Measurements from ENCODE around the gene CBX2.

CBX2 gene

DNA sequence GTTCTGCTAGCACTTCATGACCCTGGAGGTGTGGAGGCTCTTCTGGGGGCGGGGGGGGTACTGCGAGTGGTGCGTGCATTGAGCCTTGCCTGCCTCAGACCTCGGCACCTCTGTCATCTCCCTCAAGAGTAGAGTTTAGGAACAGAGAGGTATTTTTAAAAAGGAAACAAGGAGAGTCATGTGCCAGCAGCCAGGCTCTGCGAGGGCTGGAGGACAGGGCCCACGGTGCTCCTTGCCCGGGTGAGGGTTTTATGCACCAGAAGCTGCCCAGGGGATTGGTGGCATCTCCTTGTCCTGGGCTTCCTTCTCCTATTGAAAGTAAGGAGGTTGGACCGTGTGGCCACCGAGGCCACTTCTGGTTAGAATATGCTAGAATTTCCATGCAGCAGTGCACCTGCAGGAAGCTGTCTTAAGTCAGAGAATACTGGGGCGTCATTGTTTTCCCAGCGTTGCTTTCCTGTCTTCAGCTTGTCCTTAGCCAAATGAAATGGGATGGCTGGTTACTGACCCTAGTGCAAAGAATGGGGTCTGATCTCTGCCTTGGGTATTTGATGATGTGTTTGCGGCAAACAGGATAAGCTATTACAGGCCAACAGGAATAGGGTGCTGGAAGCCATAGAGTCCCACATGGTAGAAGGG, 3.2 kb downstream of the CBX2 start:
- no peak for ATAC-seq
- TF ChIP-seq, protein P1, sequence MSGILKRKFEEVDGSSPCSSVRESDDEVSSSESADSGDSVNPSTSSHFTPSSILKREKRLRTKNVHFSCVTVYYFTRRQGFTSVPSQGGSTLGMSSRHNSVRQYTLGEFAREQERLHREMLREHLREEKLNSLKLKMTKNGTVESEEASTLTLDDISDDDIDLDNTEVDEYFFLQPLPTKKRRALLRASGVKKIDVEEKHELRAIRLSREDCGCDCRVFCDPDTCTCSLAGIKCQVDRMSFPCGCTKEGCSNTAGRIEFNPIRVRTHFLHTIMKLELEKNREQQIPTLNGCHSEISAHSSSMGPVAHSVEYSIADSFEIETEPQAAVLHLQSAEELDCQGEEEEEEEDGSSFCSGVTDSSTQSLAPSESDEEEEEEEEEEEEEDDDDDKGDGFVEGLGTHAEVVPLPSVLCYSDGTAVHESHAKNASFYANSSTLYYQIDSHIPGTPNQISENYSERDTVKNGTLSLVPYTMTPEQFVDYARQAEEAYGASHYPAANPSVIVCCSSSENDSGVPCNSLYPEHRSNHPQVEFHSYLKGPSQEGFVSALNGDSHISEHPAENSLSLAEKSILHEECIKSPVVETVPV (CRISPR knock-in tag; IDR thresholded peaks at IDR 0.05): no peak
- no peak for TF ChIP-seq PPARA (CRISPR knock-in tag; IDR thresholded peaks at IDR 0.05; ENCODE audit: borderline replicate concordance)
- TF ChIP-seq ZNF565 (CRISPR knock-in tag; conservative IDR thresholded peaks at IDR 0.05; ENCODE audit: low read depth): no peak
- TF ChIP-seq ZNF8 (CRISPR knock-in tag; IDR thresholded peaks at IDR 0.05): no peak
- no peak for TF ChIP-seq OSR1 (CRISPR knock-in tag; IDR thresholded peaks at IDR 0.05)
- TF ChIP-seq ZFP30 (CRISPR knock-in tag; IDR thresholded peaks at IDR 0.05): no peak
- no peak for TF ChIP-seq TCF4 (CRISPR knock-in tag; IDR thresholded peaks at IDR 0.05; ENCODE audit: borderline replicate concordance)
- TF ChIP-seq ZFP3 (CRISPR knock-in tag; IDR thresholded peaks at IDR 0.05): no peak
- no peak for TF ChIP-seq ESRRG (CRISPR knock-in tag; IDR thresholded peaks at IDR 0.05)

DNA sequence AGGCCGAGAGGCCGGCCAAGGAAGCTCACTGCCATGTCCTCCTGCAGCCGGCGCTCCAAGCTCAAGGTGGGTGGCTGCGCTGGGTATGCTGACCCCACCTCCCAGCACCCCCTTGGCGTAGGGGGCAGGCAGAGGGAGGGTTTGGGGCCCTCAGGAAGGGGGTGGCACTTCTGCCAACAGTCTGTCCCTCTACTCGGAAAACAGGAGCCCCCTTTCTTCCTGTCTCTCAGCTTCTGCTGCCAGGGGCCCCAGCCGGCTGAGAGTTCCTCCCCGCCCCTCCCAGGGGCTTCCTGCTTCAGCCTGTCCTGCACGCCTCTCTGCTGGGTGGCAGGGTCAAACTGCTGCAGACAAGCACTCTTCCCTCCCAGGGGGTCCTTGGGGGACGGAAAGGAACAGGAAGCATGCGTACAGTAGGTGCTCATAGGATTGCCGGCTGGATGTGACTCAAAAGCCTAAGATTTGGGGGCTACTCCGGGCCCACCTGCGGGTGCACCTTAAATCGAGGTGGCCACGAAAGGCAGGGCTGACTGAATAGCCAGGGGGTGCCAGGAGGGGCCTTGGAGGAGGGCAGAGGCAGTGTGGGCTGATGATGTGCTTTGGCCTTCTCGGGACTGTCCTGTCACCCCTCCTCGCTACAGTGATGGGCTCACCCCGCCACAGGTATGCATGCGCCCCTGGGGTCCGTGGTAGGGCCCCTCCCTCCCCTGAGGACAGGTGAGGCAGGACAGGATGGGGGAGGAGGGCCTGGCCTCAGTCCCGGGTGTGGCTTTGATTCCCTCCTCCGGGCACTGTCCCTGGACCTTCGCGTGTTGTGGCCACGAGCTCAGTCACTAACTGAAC, 4.0 kb downstream of the CBX2 start:
- TF ChIP-seq ZNF70 (CRISPR knock-in tag; IDR thresholded peaks at IDR 0.05) (no peak), ISL1 (CRISPR knock-in tag; IDR thresholded peaks at IDR 0.05) (no peak), TCF4 (CRISPR knock-in tag; IDR thresholded peaks at IDR 0.05; ENCODE audit: borderline replicate concordance) (no peak), ZFP30 (CRISPR knock-in tag; IDR thresholded peaks at IDR 0.05) (no peak), BACH2 (CRISPR knock-in tag; IDR thresholded peaks at IDR 0.05; ENCODE audit: borderline replicate concordance) (no peak), PPARA (CRISPR knock-in tag; IDR thresholded peaks at IDR 0.05; ENCODE audit: borderline replicate concordance) (no peak), GLIS3 (CRISPR knock-in tag; IDR thresholded peaks at IDR 0.05) (no peak), SNAI2 (CRISPR knock-in tag; IDR thresholded peaks at IDR 0.05) (no peak), ARNTL (CRISPR knock-in tag; IDR thresholded peaks at IDR 0.05; ENCODE audit: borderline replicate concordance, low read depth) (no peak), ESRRG (CRISPR knock-in tag; IDR thresholded peaks at IDR 0.05) (no peak), ZNF565 (CRISPR knock-in tag; conservative IDR thresholded peaks at IDR 0.05; ENCODE audit: low read depth) (no peak), OSR1 (CRISPR knock-in tag; IDR thresholded peaks at IDR 0.05) (no peak), CSDC2 (CRISPR knock-in tag; IDR thresholded peaks at IDR 0.05) (no peak), ZC3H10 (CRISPR knock-in tag; IDR thresholded peaks at IDR 0.05) (no peak)
- TF ChIP-seq, protein P2, sequence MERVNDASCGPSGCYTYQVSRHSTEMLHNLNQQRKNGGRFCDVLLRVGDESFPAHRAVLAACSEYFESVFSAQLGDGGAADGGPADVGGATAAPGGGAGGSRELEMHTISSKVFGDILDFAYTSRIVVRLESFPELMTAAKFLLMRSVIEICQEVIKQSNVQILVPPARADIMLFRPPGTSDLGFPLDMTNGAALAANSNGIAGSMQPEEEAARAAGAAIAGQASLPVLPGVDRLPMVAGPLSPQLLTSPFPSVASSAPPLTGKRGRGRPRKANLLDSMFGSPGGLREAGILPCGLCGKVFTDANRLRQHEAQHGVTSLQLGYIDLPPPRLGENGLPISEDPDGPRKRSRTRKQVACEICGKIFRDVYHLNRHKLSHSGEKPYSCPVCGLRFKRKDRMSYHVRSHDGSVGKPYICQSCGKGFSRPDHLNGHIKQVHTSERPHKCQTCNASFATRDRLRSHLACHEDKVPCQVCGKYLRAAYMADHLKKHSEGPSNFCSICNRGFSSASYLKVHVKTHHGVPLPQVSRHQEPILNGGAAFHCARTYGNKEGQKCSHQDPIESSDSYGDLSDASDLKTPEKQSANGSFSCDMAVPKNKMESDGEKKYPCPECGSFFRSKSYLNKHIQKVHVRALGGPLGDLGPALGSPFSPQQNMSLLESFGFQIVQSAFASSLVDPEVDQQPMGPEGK (CRISPR knock-in tag; IDR thresholded peaks at IDR 0.05; ENCODE audit: borderline replicate concordance): no peak
- TF ChIP-seq, protein P1 (CRISPR knock-in tag; IDR thresholded peaks at IDR 0.05): no peak
- TF ChIP-seq, protein P3, sequence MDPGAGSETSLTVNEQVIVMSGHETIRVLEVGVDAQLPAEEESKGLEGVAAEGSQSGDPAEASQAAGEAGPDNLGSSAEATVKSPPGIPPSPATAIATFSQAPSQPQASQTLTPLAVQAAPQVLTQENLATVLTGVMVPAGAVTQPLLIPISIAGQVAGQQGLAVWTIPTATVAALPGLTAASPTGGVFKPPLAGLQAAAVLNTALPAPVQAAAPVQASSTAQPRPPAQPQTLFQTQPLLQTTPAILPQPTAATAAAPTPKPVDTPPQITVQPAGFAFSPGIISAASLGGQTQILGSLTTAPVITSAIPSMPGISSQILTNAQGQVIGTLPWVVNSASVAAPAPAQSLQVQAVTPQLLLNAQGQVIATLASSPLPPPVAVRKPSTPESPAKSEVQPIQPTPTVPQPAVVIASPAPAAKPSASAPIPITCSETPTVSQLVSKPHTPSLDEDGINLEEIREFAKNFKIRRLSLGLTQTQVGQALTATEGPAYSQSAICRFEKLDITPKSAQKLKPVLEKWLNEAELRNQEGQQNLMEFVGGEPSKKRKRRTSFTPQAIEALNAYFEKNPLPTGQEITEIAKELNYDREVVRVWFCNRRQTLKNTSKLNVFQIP (CRISPR knock-in tag; IDR thresholded peaks at IDR 0.05; ENCODE audit: borderline replicate concordance, low read depth): no peak
- no peak for ATAC-seq

DNA sequence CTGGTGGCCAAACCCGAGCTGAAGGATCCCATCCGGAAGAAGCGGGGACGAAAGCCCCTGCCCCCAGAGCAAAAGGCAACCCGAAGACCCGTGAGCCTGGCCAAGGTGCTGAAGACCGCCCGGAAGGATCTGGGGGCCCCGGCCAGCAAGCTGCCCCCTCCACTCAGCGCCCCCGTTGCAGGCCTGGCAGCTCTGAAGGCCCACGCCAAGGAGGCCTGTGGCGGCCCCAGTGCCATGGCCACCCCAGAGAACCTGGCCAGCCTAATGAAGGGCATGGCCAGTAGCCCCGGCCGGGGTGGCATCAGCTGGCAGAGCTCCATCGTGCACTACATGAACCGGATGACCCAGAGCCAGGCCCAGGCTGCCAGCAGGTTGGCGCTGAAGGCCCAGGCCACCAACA, 5.9 kb downstream of the CBX2 start:
- no peak for ATAC-seq
- TF ChIP-seq TCF4 (CRISPR knock-in tag; IDR thresholded peaks at IDR 0.05; ENCODE audit: borderline replicate concordance) (no peak), GLIS3 (CRISPR knock-in tag; IDR thresholded peaks at IDR 0.05) (no peak), RARB (CRISPR knock-in tag; IDR thresholded peaks at IDR 0.05) (no peak), CSDC2 (CRISPR knock-in tag; IDR thresholded peaks at IDR 0.05) (no peak), ZNF8 (CRISPR knock-in tag; IDR thresholded peaks at IDR 0.05) (no peak), ZFP30 (CRISPR knock-in tag; IDR thresholded peaks at IDR 0.05) (no peak), ZNF565 (CRISPR knock-in tag; conservative IDR thresholded peaks at IDR 0.05; ENCODE audit: low read depth) (no peak), SNAI2 (CRISPR knock-in tag; IDR thresholded peaks at IDR 0.05) (no peak), ZFP3 (CRISPR knock-in tag; IDR thresholded peaks at IDR 0.05) (no peak), OSR1 (CRISPR knock-in tag; IDR thresholded peaks at IDR 0.05) (no peak)
- TF ChIP-seq, protein P4, sequence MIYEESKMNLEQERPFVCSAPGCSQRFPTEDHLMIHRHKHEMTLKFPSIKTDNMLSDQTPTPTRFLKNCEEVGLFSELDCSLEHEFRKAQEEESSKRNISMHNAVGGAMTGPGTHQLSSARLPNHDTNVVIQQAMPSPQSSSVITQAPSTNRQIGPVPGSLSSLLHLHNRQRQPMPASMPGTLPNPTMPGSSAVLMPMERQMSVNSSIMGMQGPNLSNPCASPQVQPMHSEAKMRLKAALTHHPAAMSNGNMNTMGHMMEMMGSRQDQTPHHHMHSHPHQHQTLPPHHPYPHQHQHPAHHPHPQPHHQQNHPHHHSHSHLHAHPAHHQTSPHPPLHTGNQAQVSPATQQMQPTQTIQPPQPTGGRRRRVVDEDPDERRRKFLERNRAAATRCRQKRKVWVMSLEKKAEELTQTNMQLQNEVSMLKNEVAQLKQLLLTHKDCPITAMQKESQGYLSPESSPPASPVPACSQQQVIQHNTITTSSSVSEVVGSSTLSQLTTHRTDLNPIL (CRISPR knock-in tag; IDR thresholded peaks at IDR 0.05; ENCODE audit: low read depth): no peak
- TF ChIP-seq, protein P5, sequence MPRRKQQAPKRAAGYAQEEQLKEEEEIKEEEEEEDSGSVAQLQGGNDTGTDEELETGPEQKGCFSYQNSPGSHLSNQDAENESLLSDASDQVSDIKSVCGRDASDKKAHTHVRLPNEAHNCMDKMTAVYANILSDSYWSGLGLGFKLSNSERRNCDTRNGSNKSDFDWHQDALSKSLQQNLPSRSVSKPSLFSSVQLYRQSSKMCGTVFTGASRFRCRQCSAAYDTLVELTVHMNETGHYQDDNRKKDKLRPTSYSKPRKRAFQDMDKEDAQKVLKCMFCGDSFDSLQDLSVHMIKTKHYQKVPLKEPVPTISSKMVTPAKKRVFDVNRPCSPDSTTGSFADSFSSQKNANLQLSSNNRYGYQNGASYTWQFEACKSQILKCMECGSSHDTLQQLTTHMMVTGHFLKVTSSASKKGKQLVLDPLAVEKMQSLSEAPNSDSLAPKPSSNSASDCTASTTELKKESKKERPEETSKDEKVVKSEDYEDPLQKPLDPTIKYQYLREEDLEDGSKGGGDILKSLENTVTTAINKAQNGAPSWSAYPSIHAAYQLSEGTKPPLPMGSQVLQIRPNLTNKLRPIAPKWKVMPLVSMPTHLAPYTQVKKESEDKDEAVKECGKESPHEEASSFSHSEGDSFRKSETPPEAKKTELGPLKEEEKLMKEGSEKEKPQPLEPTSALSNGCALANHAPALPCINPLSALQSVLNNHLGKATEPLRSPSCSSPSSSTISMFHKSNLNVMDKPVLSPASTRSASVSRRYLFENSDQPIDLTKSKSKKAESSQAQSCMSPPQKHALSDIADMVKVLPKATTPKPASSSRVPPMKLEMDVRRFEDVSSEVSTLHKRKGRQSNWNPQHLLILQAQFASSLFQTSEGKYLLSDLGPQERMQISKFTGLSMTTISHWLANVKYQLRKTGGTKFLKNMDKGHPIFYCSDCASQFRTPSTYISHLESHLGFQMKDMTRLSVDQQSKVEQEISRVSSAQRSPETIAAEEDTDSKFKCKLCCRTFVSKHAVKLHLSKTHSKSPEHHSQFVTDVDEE (CRISPR knock-in tag; IDR thresholded peaks at IDR 0.05): no peak
- TF ChIP-seq, protein P3 (CRISPR knock-in tag; IDR thresholded peaks at IDR 0.05; ENCODE audit: borderline replicate concordance, low read depth): no peak
